Thoracic aorta endothelial cell (primary cell): ENCODE measurements around the gene FOXD4L6. TPM values are rescaled to one million over a fixed set of nuclear protein-coding genes. Genes with fewer than 3 reads are reported as not detected.

ENCODE experiments used
- total RNA-seq: library from RNA; depleted of rRNA; stranded (reverse); fragments of >200 nt; gene quantifications from 2 replicates; pipeline ENCODE4 v1.2.3, GENCODE V29; 2012

Gene FOXD4L6
- total RNA-seq, result not detected in 2 replicates

GRCh38 chr9:41128581-41128980 lies at the start of gene FOXD4L6:
Gene FOXD4L6 (minus strand): TSS chr9:41128681. CDS start chr9:41128383, 298 bp downstream.

Other genes with a start within 250 kb of the FOXD4L6 start
- gene ZNG1F, start 60.6 kb upstream of the FOXD4L6 start, total RNA-seq, result 8.9 and 23.5 TPM in 2 replicates